Naive B cell (primary cell): ENCODE measurements around the gene PALLD. TPM values are rescaled to one million over a fixed set of nuclear protein-coding genes. Genes with fewer than 3 reads are reported as not detected.
A peak's percentile ranks its signal among the peaks of the same experiment; 100 is the strongest.

ENCODE experiments used
- ATAC-seq, 2 donors: fragments of 150-1000 bp; cut with Tn5 transposase; 2 replicates each; pipeline ENCODE4 v1.10.0; 2021; ENCODE audit warnings: low read depth in 2 of 2, mild to moderate bottlenecking in 2 of 2, moderate library complexity in 2 of 2
- DNase-seq: peaks from one replicate; pipeline ENCODE4 v3.0.0; 2022
- H3K27ac Mint-ChIP-seq, 6 donors: one replicate each; pipeline ENCODE4 v1.8.0; 2020 to 2022; ENCODE audit warnings: mild to moderate bottlenecking in 6 of 6, mixed read lengths in 6 of 6, moderate library complexity in 5 of 6, inconsistent platforms in 2 of 6
- H3K27me3 Mint-ChIP-seq, 3 donors: one replicate each; pipeline ENCODE4 v1.8.0; 2021 to 2022; ENCODE audit warnings: mixed read lengths in 3 of 3, mild to moderate bottlenecking in 1 of 3
- H3K36me3 Mint-ChIP-seq, 2 donors: one replicate each; pipeline ENCODE4 v1.8.0; 2020 to 2022; ENCODE audit warnings: mixed read lengths in 2 of 2, inconsistent platforms in 1 of 2, mild to moderate bottlenecking in 1 of 2
- H3K4me1 Mint-ChIP-seq, 3 donors: one replicate each; pipeline ENCODE4 v1.8.0; 2020 to 2022; ENCODE audit warnings: mixed read lengths in 3 of 3, inconsistent platforms in 1 of 3, mild to moderate bottlenecking in 1 of 3, moderate library complexity in 1 of 3
- H3K4me3 Mint-ChIP-seq, 8 donors: one replicate each; pipeline ENCODE4 v1.8.0; 2020 to 2022; ENCODE audit warnings: mild to moderate bottlenecking in 8 of 8, mixed read lengths in 8 of 8, moderate library complexity in 8 of 8, inconsistent platforms in 2 of 8
- H3K9me3 Mint-ChIP-seq, 7 donors: one replicate each; pipeline ENCODE4 v1.8.0; 2020 to 2022; ENCODE audit warnings: mixed read lengths in 7 of 7, mild to moderate bottlenecking in 5 of 7, inconsistent platforms in 2 of 7, moderate library complexity in 1 of 7
- polyA plus RNA-seq, 6 donors: library from polyadenylated mRNA; unstranded; fragments of 300-500 nt; fragmentation: Illumina TruSeq; gene quantifications; one replicate each; pipeline ENCODE4 v1.2.3, GENCODE V29; 2021; ENCODE audit warnings: low read depth in 6 of 6

The PALLD gene
- polyA plus RNA-seq, 6 donors from 2014 or later, result 0.58 to 0.83 (median 0.78) TPM; not detected in 2

DNA sequence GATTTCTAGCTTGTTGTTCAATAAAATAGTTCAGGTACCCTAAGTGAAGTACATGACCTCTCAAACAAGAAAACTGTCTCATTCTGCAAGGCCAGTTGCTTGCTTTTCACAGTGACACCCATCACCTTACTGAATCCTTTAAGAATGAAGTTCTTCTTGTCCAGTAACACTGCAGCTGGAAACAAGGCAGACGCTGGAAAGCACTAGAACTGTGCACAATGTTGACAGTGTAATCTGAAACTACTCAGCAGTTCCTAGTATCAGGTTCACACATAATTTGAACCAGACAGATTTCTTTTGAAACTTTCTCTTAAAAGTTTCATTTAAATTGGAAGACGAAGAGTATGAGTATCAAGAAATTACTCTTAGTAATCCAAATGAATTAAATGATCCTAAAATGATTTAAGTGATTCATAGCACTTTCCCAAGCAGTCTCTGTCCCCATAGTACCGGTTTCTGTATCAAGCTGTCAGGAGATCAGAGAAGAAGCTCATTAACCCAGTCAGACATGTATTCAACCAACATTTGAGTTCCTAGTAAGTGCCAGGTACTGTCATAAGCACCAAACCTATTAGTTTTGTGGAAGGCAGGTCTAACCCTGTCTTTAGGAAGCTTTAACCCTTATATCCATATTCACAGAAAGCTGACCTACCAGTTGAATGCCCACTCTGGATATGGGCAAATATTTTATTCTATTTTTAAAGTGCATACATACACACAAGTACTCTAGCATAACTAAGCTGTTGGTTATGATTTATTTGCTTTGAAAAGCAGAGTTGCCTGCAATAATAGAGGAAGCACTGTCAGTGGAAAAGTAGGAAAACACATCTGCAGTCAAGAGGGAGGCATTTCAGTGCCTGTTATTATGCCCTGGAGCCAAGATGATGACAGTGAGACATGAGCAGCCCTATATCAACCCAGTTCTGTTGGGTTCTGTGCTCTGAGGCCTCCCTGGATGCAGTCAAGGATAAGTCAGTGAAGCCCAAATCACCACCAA, 63.6 kb downstream of the PALLD start:
- no peaks in the 10 kb centered on the region for H3K4me1 Mint-ChIP-seq
- no peaks in the 10 kb centered on the region for H3K36me3 Mint-ChIP-seq
- ATAC-seq (no peak), DNase-seq (no peak)
- peaks cover 0 to 3% (median 0%) of the 10 kb centered on the region in 7 donors for H3K9me3 Mint-ChIP-seq
- peaks cover 11 to 24% (median 14%) of the 10 kb centered on the region in 3 donors for H3K27me3 Mint-ChIP-seq
- no peak overlapping the region for H3K4me3 Mint-ChIP-seq
- H3K27ac Mint-ChIP-seq, result no peak overlapping the region

DNA sequence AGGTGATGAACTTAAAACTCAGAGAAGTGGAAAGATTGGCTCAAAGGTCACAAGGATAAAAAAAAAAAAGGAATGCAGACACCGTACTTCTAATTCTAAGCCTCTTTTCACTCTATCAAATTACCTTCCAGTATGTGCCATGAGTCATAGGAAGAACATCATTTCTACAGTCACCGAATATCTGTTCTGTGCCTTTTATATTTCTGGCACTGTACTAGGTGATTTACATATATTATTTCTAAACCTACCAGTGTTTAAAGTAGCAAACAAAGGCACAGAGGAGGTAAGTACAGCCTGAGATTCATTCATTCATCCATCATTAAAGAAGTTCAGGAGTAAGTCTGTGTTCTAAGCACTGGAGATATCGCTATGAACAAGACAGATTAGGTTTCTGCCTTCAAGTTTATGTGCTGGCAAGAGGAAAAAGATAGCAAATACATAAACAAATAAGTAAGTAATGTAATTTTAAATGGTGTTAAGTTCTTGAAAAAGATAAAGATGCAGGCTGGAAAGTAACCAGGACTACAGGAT, 65.3 kb downstream of the PALLD start:
- Mint-ChIP-seq H3K4me3 (no peak overlapping the region), H3K9me3 (peaks cover 0 to 3% (median 0%) of the 10 kb centered on the region in 7 donors), H3K36me3 (no peaks in the 10 kb centered on the region), H3K27me3 (peaks cover 9 to 24% (median 11%) of the 10 kb centered on the region in 3 donors), H3K27ac (no peak overlapping the region), H3K4me1 (no peaks in the 10 kb centered on the region)
- DNase-seq (no peak), ATAC-seq (no peak)

GRCh38 chr4:168564023-168564422, 67.2 kb downstream of the PALLD start:
- Mint-ChIP-seq H3K9me3 (no peaks in the 10 kb centered on the region), H3K27me3 (peaks cover 0 to 8% (median 5%) of the 10 kb centered on the region in 3 donors), H3K4me3 (no peak overlapping the region), H3K36me3 (no peaks in the 10 kb centered on the region), H3K4me1 (no peaks in the 10 kb centered on the region), H3K27ac (no peak overlapping the region)
- ATAC-seq (no peak), DNase-seq (no peak)

GRCh38 chr4:168565130-168565529, 68.3 kb downstream of the PALLD start:
- DNase-seq, result no peak
- Mint-ChIP-seq H3K27ac (peak overlapping the region in 1 of 6 donors; percentile 56), H3K36me3 (no peaks in the 10 kb centered on the region), H3K9me3 (no peaks in the 10 kb centered on the region), H3K4me1 (no peaks in the 10 kb centered on the region), H3K4me3 (no peak overlapping the region), H3K27me3 (peaks cover 0 to 8% (median 5%) of the 10 kb centered on the region in 3 donors)
- ATAC-seq, result no peak

GRCh38 chr4:168566726-168567125, 69.9 kb downstream of the PALLD start:
- Mint-ChIP-seq H3K4me3 (no peak overlapping the region), H3K9me3 (no peaks in the 10 kb centered on the region), H3K27me3 (peaks cover 0 to 8% (median 5%) of the 10 kb centered on the region in 3 donors), H3K27ac (no peak overlapping the region), H3K36me3 (no peaks in the 10 kb centered on the region), H3K4me1 (no peaks in the 10 kb centered on the region)
- ATAC-seq (no peak), DNase-seq (no peak)

DNA sequence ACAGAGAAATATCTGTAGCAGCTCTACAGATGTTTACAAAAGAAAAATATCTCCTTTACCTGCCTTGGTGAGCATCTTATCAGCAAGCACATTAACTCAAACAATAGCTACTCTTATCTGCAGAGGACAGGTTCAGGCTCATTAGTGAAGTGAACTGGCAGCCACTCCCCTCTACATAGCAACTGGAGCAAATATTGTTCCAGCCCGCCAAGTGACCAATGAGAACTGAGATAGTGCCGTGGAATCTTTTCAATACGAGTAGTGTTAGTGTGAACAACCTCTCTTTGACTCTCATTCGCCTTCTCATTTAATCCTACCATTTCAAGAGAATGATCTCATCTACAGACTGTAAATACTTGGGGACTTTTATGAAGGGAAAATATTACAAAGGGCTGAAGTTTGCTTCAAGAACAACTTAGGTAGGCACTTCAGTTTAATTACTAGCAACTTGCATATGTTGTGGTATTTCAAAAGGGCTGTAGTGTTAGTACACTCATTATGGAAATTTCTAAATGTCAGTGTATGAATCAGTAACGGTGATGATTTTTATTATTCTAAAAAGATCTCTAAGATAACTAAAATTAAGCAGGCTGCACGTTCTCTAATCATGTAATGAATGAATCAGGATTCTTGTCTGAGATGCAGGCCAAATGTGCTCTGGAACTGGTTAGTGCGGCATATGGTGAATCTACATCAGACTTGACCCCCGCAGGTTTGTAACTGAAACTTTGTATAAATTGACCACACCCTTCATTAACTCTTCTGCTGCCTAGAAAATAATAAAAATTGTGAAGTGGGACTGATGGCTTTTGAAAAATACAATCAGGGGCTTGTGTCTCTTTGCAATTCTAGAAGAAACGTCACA, 72.4 kb downstream of the PALLD start:
- ATAC-seq, result no peak
- Mint-ChIP-seq H3K4me1 (no peaks in the 10 kb centered on the region), H3K9me3 (no peaks in the 10 kb centered on the region), H3K27me3 (peaks cover 0 to 6% (median 0%) of the 10 kb centered on the region in 3 donors), H3K36me3 (no peaks in the 10 kb centered on the region), H3K4me3 (no peak overlapping the region), H3K27ac (no peak overlapping the region)
- no peak for DNase-seq

DNA sequence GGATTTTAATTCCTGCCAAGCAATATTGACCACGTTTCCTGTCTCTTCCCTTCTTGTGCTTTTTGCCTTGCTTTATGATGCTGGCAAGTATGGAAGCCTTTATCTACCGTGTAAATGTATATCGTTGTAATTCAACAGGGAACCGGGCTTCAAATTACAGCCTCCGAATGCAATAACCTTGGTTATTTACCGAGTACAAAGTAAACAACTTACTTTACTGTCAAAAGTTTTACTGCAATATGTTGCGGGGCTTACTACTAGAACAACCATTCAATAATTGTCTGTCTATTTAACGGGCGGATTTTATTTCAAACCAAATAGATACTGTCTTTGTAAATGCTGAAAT, 73.1 kb downstream of the PALLD start:
- no peaks in the 10 kb centered on the region for H3K9me3 Mint-ChIP-seq
- no peak overlapping the region for H3K4me3 Mint-ChIP-seq
- DNase-seq (no peak), ATAC-seq (no peak)
- no peak overlapping the region for H3K27ac Mint-ChIP-seq
- no peaks in the 10 kb centered on the region for H3K36me3 Mint-ChIP-seq
- peaks cover 0 to 6% (median 0%) of the 10 kb centered on the region in 3 donors for H3K27me3 Mint-ChIP-seq
- no peaks in the 10 kb centered on the region for H3K4me1 Mint-ChIP-seq

- Mint-ChIP-seq H3K4me3 (no peak overlapping the region), H3K9me3 (peaks cover 0 to 2% (median 0%) of the 10 kb centered on the region in 7 donors), H3K27me3 (peaks cover 0 to 6% (median 0%) of the 10 kb centered on the region in 3 donors), H3K27ac (no peak overlapping the region), H3K4me1 (no peaks in the 10 kb centered on the region), H3K36me3 (no peaks in the 10 kb centered on the region)
- ATAC-seq, result no peak
- no peak for DNase-seq
These were observed 73.6 kb downstream of the PALLD start for GRCh38 chr4:168570466-168570865.

- Mint-ChIP-seq H3K27me3 (peaks cover 0 to 6% (median 0%) of the 10 kb centered on the region in 3 donors), H3K9me3 (peaks cover 0 to 2% (median 0%) of the 10 kb centered on the region in 7 donors), H3K4me1 (no peaks in the 10 kb centered on the region), H3K4me3 (no peak overlapping the region), H3K36me3 (no peaks in the 10 kb centered on the region), H3K27ac (no peak overlapping the region)
- DNase-seq (no peak), ATAC-seq (no peak)
These were observed 75.2 kb downstream of the PALLD start for GRCh38 chr4:168572002-168572401.

DNA sequence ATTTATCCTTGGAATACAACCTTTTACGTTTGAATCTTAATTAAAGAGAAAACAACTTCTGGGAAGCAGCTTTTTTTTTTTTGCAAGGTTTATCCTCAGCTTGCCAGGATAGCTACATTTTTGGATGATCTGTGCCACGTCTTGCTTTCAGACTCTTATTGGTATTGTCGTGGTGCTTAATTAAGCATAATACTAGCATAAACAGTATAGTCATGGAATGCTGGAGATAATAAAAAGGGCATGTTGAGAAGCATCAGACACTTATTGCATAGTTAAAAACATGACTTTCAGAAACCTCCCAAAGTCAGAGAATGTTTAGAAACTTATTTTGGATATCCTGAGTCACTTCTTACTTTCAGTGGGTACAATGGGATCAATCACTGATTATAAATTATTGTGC, 77.0 kb downstream of the PALLD start:
- Mint-ChIP-seq H3K9me3 (peaks cover 0 to 8% (median 0%) of the 10 kb centered on the region in 7 donors), H3K4me3 (no peak overlapping the region), H3K27me3 (peaks cover 0 to 11% (median 5%) of the 10 kb centered on the region in 3 donors), H3K4me1 (no peaks in the 10 kb centered on the region), H3K27ac (no peak overlapping the region), H3K36me3 (no peaks in the 10 kb centered on the region)
- no peak for DNase-seq
- ATAC-seq, result no peak

- no peaks in the 10 kb centered on the region for H3K36me3 Mint-ChIP-seq
- DNase-seq, result no peak
- peaks cover 0 to 11% (median 5%) of the 10 kb centered on the region in 3 donors for H3K27me3 Mint-ChIP-seq
- no peak overlapping the region for H3K27ac Mint-ChIP-seq
- peaks cover 0 to 8% (median under 1%) of the 10 kb centered on the region in 7 donors for H3K9me3 Mint-ChIP-seq
- ATAC-seq, result no peak
- no peak overlapping the region for H3K4me3 Mint-ChIP-seq
- H3K4me1 Mint-ChIP-seq, result no peaks in the 10 kb centered on the region
These were observed 77.9 kb downstream of the PALLD start for GRCh38 chr4:168574581-168575295.

DNA sequence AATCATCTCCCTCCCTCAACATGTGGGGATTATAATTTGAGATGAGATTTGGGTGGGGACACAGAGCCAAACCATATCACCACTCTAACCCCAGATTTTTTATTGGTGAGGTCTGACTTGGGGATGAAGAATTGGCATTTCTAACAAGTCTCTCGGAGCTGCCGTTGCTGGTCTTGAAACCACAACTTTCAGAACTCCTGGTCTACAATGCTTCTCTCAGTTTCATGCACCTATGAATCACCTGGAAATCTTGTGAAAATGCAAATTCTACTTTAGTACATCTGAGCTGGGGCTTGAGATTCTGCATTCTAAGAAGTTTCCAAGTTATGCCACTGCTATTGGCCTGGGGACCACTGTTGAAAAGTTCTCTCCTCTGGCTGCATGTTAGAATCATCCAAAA, 78.6 kb downstream of the PALLD start:
- ATAC-seq, result no peak

GRCh38 chr4:168577624-168578023, 80.8 kb downstream of the PALLD start:
- Mint-ChIP-seq H3K27ac (peak overlapping the region in 1 of 6 donors; percentile 3), H3K36me3 (no peaks in the 10 kb centered on the region), H3K9me3 (peaks cover 4 to 36% (median 9%) of the 10 kb centered on the region in 7 donors), H3K4me3 (no peak overlapping the region), H3K27me3 (peaks cover 0 to 11% (median 9%) of the 10 kb centered on the region in 3 donors), H3K4me1 (no peaks in the 10 kb centered on the region)
- ATAC-seq (no peak), DNase-seq (no peak)

More for the DNA sequence above, 78.6 kb downstream of the PALLD start:
- no peak for DNase-seq
- no peak overlapping the region for H3K27ac Mint-ChIP-seq
- H3K4me1 Mint-ChIP-seq, result no peaks in the 10 kb centered on the region
- peaks cover 0 to 16% (median 3%) of the 10 kb centered on the region in 7 donors for H3K9me3 Mint-ChIP-seq
- H3K27me3 Mint-ChIP-seq, result peaks cover 0 to 11% (median 5%) of the 10 kb centered on the region in 3 donors
- no peaks in the 10 kb centered on the region for H3K36me3 Mint-ChIP-seq
- H3K4me3 Mint-ChIP-seq, result no peak overlapping the region
